Spinal cord (tissue), 10 donors: Measurements from ENCODE around the gene IFNA7. TPM values are rescaled to one million over a fixed set of nuclear protein-coding genes. Genes with fewer than 3 reads are reported as not detected.
"Not testable (repeated sequence)": the region's sequence is repeated elsewhere in the genome, so short reads cannot be mapped to it uniquely, and the experiment has no call there.

Experiments used
- DNase-seq, 6 donors: peaks; one replicate each; pipeline versions ENCODE4 v3.0.0 to v3.0.0-alpha.2; 2013 to 2015; ENCODE audit warnings: low spot score in 6 of 6, low read depth in 4 of 6
- H3K27ac ChIP-seq: one replicate; pipeline ENCODE4 v1.5.1; 2013; ENCODE audit warnings: low read depth, low read length, control low read depth
- H3K27me3 ChIP-seq: one replicate; pipeline ENCODE4 v1.6.1; 2013; ENCODE audit warnings: low read length; ENCODE audit not compliant: control insufficient read depth, insufficient read depth
- H3K36me3 ChIP-seq: one replicate; pipeline ENCODE4 v1.6.1; 2013; ENCODE audit warnings: low read length; ENCODE audit not compliant: control insufficient read depth, insufficient read depth
- H3K4me1 ChIP-seq: one replicate; pipeline ENCODE4 v1.6.1; 2013; ENCODE audit warnings: low read length; ENCODE audit not compliant: control insufficient read depth, insufficient read depth
- H3K4me3 ChIP-seq: one replicate; pipeline ENCODE4 v1.5.1; 2013; ENCODE audit warnings: low read depth, low read length, control low read depth
- H3K9me3 ChIP-seq: one replicate; pipeline ENCODE4 v1.6.1; 2013; ENCODE audit warnings: low read length; ENCODE audit not compliant: control insufficient read depth, insufficient read depth
- WGBS: methylation state at CpG from one replicate; pipeline ENCODE4 v1.1.5; 2013; ENCODE audit warnings: missing lambda C conversion rate; ENCODE audit not compliant: insufficient coverage; 5-methylcytosine and 5-hydroxymethylcytosine counted together
- polyA plus RNA-seq, 2 donors: library from polyadenylated mRNA; unstranded; fragments of 120-200 nt; gene quantifications; one replicate each; pipeline ENCODE4 v1.2.1, GENCODE V29; 2013; ENCODE audit not compliant: insufficient read length in 2 of 2
- total RNA-seq, 2 donors: library from RNA; depleted of rRNA in 1 of 2; stranded (reverse); fragments of 120-200 nt in 1 of 2; fragments of >200 nt in 1 of 2; gene quantifications; one replicate each; pipeline versions ENCODE4 v1.2.3 to v1.2.4, GENCODE V29; 2013 to 2014
- donor health status: healthy.

The IFNA7 gene
- total and polyA plus RNA-seq, 4 donors, result not detected

DNA sequence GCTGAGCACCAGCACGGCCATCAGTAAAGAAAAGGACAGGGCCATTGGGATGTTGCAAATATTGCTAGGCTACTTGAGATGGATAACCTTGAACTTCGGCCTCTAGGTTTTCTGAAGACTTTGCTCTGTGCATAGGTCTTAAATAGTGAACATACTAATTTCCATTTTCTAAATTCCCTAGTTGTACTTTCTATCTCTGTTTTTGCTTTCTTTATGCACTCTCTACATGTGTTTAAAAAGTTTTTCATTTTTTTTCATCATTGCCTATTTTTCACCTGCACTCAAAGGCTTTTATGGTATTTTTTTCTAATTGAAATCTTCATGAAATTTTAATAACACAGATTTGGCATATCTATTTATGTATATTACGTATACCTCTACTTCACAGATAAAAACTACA lies 14.5 kb downstream of the IFNA7 start, which contains the start of gene IFNA4:
Gene IFNA4, minus strand, starts transcription at position 101 of the 400 bp plus-strand sequence. Its CDS starts 56 bp downstream, at position 45.
- no CpG with 5 or more reads among the region's 3 CpGs for WGBS
- not testable (repeated sequence) for H3K36me3 ChIP-seq, H3K27ac ChIP-seq, H3K27me3 ChIP-seq, H3K4me3 ChIP-seq, DNase-seq, H3K4me1 ChIP-seq, H3K9me3 ChIP-seq

DNA sequence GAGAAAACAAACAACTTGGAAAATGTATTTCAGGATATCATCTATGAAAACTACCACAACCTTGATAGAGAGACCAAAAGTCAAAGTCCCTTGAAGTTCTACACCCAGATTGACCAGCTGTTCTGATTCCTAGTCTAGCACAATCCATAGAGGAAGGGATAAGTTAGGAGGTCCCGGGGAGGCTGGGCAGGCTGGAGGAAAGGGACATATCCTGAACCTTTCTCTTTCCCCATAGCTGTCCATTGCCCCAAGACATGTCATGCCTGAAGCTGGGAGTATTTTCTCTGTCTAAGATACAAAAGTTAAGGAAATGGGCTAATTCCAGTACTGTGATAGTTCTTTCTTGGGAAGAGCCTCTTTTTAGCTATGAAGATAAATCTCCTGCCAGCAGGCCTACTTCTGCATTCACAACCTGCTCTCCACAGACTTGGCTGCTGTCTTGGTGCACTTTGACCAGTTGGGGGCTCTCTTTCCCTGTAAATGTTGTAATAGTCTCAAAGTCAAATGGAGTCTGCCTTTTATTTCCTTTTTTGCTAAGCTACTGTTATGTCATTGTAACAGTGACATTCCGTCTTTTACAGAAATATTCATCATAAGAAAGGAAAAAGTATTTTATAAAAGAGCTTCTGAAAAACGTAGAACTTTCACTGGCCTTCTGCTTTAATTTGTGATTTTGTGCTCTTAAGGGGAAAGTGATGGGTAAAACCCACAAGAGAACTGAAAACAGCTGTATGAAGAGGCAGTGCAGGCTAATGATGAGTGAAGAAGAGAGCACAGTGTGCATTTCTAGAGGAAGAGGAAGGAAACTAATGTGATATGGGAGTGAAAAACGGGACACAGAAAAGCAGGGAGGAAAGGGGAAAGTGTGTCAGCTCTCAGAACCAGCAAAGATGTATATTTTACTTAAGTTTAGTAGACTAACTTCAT lies 18.9 kb downstream of the IFNA7 start:
- WGBS, result no CpG with 5 or more reads among the region's 4 CpGs
- H3K4me3 ChIP-seq, H3K4me1 ChIP-seq, H3K27ac ChIP-seq, H3K9me3 ChIP-seq, H3K27me3 ChIP-seq, H3K36me3 ChIP-seq: not testable (repeated sequence)
- DNase-seq, result peak in 2 of 6 donors; percentile 2 to 14

DNA sequence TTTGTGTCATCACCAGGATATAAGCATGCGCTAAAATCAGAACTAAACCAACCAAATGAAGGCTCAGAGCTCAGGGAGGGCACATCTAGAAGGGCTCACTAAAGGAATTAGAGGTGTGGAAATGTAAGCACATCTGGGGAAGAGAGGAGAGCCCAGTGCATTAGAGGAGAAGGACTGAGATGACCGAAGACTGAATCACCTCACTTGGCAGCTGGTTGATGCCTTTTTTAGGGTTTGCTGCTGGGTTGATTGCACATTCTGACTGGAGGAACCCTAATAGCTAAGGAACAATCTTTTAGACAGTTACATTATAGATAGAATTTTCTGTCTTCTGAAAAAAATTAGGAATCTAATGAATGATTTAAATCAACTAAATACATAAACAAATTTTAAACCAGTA lies 27.3 kb downstream of the IFNA7 start:
- no peak for DNase-seq
- WGBS, result no CpG with 5 or more reads among the region's 2 CpGs
- Histone ChIP-seq H3K27me3 (no peaks in the 10 kb centered on the region), H3K4me1 (no peaks in the 10 kb centered on the region), H3K27ac (no peak overlapping the region), H3K9me3 (no peaks in the 10 kb centered on the region), H3K36me3 (no peaks in the 10 kb centered on the region), H3K4me3 (no peak overlapping the region)

DNA sequence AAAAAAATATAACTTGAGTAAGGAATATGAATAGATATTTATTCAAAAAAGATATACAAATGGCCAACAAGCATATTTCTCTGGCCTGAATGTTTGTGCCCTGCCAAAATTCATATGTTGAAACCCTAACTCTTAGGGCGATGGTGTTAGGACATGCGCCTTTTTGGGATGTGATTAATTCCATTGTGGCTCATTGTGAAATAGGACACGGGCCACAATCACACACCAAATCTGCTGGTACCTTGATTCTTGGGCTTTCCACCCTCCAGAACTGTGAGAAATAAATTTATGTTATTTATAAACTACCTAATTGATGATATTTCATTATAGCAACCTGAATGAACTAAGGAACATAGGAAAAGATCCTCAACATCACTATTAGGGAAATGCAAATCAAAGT lies 29.8 kb downstream of the IFNA7 start:
- no peak overlapping the region for H3K4me3 ChIP-seq
- H3K9me3 ChIP-seq, result no peaks in the 10 kb centered on the region
- H3K4me1 ChIP-seq, result no peaks in the 10 kb centered on the region
- no peaks in the 10 kb centered on the region for H3K36me3 ChIP-seq
- WGBS, result no CpG with 5 or more reads among the region's 3 CpGs
- DNase-seq, result no peak
- no peaks in the 10 kb centered on the region for H3K27me3 ChIP-seq
- H3K27ac ChIP-seq, result no peak overlapping the region

DNA sequence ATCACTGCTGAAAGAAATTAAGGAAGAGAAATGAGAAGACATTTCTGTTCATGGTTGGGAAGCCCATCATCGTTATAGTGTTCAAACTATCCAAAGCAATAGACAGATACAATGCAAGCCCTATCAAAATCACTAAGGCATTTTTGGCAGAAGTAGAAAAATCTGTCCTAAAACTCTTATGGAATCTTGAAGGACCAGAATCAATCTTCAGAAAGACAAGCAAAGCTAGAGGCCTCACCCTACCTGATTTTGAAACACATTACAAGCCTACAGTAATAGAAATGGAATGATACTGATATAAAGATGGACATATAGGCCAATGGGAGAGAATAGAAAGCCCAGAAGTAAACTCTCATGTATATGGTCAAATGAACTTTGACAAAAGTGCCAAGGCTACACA lies 30.7 kb downstream of the IFNA7 start:
- Histone ChIP-seq H3K27ac (no peak overlapping the region), H3K4me3 (no peak overlapping the region), H3K36me3 (no peaks in the 10 kb centered on the region), H3K27me3 (no peaks in the 10 kb centered on the region), H3K4me1 (no peaks in the 10 kb centered on the region), H3K9me3 (no peaks in the 10 kb centered on the region)
- DNase-seq, result no peak
- WGBS, result no CpG with 5 or more reads among the region's 1 CpG

DNA sequence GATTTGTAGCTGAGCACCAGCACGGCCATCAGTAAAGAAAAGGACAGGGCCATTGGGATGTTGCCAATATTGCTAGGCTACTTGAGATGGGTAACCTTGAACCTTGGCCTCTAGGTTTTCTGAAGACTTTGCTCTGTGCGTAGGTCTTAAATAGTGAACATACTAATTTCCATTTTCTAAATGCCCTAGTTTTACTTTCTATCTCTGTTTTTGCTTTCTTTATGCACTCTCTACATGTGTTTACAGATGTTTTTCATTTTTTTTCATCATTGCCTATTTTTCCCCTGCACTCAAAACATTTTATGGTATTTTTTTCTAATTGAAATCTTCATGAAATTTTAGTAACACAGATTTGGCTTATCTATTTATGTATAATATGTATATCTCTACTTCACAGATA lies 35.4 kb downstream of the IFNA7 start, which contains the start of gene IFNA21:
Gene IFNA21, minus strand, starts transcription at position 101 of the 400 bp plus-strand sequence. Its CDS starts 48 bp downstream, at position 53.
- no CpG with 5 or more reads among the region's 2 CpGs for WGBS
- not testable (repeated sequence) for H3K9me3 ChIP-seq

DNA sequence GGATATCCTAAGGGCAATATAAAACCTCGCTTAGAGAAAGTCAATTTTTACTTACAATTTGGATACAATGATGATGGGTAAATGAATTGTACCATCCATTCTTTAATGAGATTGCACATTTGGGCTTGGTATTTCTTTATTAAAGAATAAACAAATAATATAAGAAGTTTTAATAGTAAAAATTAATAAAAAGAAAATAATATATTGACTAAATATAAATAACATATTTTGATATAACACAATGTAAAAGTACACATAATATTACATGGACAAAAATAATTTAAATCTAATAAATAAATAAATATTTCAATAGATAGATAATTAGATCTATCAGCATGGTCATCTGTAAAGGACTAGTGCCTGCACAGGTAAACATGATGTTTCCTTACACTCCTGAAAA lies 36.5 kb downstream of the IFNA7 start:
- Histone ChIP-seq H3K4me1 (no peaks in the 10 kb centered on the region), H3K27me3 (no peaks in the 10 kb centered on the region), H3K36me3 (no peaks in the 10 kb centered on the region), H3K4me3 (no peak overlapping the region), H3K9me3 (no peaks in the 10 kb centered on the region), H3K27ac (no peak overlapping the region)
- DNase-seq, result no peak
- no CpG with 5 or more reads among the region's 1 CpG for WGBS

More for the DNA sequence above, 35.4 kb downstream of the IFNA7 start, which contains the start of gene IFNA21:
- DNase-seq, H3K36me3 ChIP-seq, H3K27ac ChIP-seq, H3K4me3 ChIP-seq, H3K4me1 ChIP-seq, H3K27me3 ChIP-seq: not testable (repeated sequence)

DNA sequence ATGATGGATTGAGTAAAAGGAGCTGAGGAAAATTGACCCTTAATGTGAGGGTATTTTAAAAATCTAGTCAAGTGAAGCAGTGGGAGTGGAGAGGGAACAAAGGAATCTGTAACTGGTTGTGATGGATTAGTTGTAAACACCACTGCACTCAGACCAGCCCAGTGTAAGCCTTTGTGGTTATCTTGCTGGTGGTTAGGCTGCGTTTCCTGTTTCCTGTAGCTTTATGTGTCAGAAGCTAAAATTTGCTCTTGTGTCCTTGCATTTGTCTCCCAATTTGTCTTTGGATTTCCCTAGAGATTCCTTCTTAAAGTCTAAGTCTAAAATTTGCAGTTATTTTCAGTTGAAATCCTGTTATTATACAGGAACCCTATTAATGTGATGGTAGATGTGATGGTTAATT lies 41.8 kb downstream of the IFNA7 start:
- DNase-seq, result no peak
- Histone ChIP-seq H3K27ac (no peak overlapping the region), H3K9me3 (no peaks in the 10 kb centered on the region), H3K4me1 (no peaks in the 10 kb centered on the region), H3K27me3 (no peaks in the 10 kb centered on the region), H3K4me3 (no peak overlapping the region), H3K36me3 (no peaks in the 10 kb centered on the region)
- WGBS, result no CpG with 5 or more reads among the region's 1 CpG

DNA sequence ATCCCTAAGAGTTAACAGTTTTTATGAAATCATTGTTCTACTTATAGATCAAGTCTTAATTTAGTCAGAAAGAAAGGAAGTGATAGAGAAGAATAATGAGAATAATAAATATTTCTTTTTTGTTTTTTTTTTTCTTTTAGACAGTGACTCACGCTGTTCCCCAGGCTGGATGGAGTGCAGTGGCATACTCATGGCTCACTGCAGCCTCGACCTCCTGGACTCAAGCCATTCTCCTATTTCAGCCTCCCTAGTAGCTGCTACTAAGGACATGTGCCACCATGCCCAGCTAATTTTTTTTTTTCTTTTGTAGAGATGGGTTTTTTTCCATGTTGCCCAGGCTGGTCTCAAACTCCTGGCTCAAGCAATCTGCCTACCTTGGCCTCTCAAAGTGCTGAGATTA lies 46.5 kb downstream of the IFNA7 start:
- Histone ChIP-seq H3K36me3 (no peaks in the 10 kb centered on the region), H3K27me3 (no peaks in the 10 kb centered on the region), H3K4me3 (no peak overlapping the region), H3K4me1 (no peaks in the 10 kb centered on the region), H3K9me3 (no peaks in the 10 kb centered on the region), H3K27ac (no peak overlapping the region)
- no CpG with 5 or more reads among the region's 2 CpGs for WGBS
- no peak for DNase-seq
